ENCODE measurements around the gene ZNF124. TPM values are rescaled to one million over a fixed set of nuclear protein-coding genes. Genes with fewer than 3 reads are reported as not detected.

ZNF124 gene
- total and polyA plus RNA-seq, 2 of the 8 experiments (the other 6 are each of a cell fraction or from before 2014, with no cell fraction given) = 4.6 to 39.9 TPM

DNA sequence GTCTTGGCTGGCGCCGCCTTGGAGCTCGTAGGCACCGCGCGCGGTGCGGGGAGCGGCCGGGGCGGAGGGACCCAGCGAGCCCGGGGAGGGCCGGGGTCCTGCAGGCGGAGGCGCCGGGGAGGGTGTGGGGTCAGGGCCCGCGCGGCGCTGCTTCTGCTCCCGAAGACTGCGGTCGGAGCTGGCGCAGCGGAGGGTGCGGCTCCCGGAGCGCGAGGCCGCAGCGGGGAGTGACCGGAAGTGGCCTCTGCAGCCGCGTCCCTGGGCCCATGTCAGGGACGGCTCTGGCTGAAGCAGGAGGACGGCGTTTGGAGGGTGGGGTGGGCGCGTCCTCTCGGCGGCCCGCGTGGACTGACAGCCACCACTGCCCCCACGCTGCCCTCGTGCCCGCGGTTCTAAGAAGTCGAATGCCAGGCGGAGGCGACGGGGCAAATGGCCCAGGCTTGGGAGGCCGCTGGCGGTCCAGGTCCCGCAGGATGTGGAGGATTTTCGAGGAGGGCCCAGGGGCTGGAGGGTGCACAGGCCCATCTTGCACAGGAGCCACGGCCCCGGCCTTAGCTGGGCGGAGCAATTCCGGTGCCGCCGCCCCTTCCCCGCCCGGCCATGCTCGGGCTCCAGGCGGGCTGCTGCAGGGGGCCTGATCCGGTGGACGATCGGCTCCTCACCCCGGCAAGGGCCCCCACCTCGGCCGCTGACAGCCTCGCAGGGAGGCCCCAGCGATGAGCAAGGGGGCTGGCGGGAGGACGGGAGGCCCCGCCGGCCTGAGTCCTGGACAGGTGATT lies 59.9 kb downstream of the ZNF124 start:
- Histone ChIP-seq H4K8ac (ENCODE audit: extremely low read depth, insufficient read depth, low read length) (peak overlapping the region; percentile 92), H2AK5ac (ENCODE audit: low read depth, low read length) (no peak overlapping the region), H3K4ac (replicated peaks; ENCODE audit: insufficient read length, low read depth, low read length) (no peak overlapping the region), H2AFZ (ENCODE audit: low read length) (peak overlapping the region; percentile 69; the same call in 1 of the 2 replicates), H2BK120ac (replicated peaks; ENCODE audit: low read depth, low read length) (no peak overlapping the region), H3K4me3 (ENCODE audit: extremely low read depth in 1 of 4, insufficient read depth in 2 of 4, low read depth in 3 of 4, low read length in 4 of 4) (peak overlapping the region; percentile 40 to 73 (median 56)), H3K18ac (ENCODE audit: extremely low read depth, low read length) (no peak overlapping the region; the same call in 1 of the 2 replicates), H2BK15ac (ENCODE audit: low read length) (no peak overlapping the region; the same call in 1 of the 2 replicates), H3K27me3 (replicated peaks in 1 of 4; ENCODE audit: control insufficient read depth in 3 of 4, extremely low read depth in 1 of 4, insufficient read depth in 3 of 4, low read length in 3 of 4) (peaks cover 2 to 32% (median 15%) of the 10 kb centered on the region in 4 experiments), H4K91ac (replicated peaks; ENCODE audit: insufficient read length, low read length) (peak overlapping the region; percentile 65), H3K56ac (replicated peaks; ENCODE audit: insufficient read length, low read depth, low read length) (no peak overlapping the region), H2BK12ac (ENCODE audit: low read depth, low read length) (no peak overlapping the region), H3K4me2 (ENCODE audit: insufficient read depth in 1 of 2, low read depth in 2 of 2, low read length in 2 of 2) (peak overlapping the region; percentile 47 to 94), H3K14ac (ENCODE audit: insufficient read length) (no peak overlapping the region), H4K20me1 (replicated peaks in 1 of 2; ENCODE audit: control insufficient read depth in 1 of 2, insufficient read depth in 2 of 2, low read length in 2 of 2) (peaks cover 0 to 3% of the 10 kb centered on the region in 2 experiments), H3K36me3 (ENCODE audit: control insufficient read depth in 2 of 4, insufficient read depth in 4 of 4, low read length in 3 of 4) (no peaks in the 10 kb centered on the region), H4K5ac (ENCODE audit: insufficient read length, low read depth, low read length) (no peak overlapping the region), H2BK20ac (ENCODE audit: low read length) (no peak overlapping the region), H2BK5ac (ENCODE audit: low read depth, low read length) (no peak overlapping the region), H3K27ac (ENCODE audit: low read depth, low read length) (no peak overlapping the region), H3K23ac (ENCODE audit: insufficient read length) (no peak overlapping the region), H3K79me2 (ENCODE audit: control insufficient read depth in 1 of 2, insufficient read depth in 2 of 2, low read length in 2 of 2) (no peaks in the 10 kb centered on the region), H3K4me1 (replicated peaks in 1 of 4; ENCODE audit: control insufficient read depth in 3 of 4, insufficient read depth in 4 of 4, low read length in 3 of 4) (peaks cover 0 to 4% (median 1%) of the 10 kb centered on the region in 4 experiments; a peak in 4 of 7 replicates), H3K79me1 (ENCODE audit: low read depth, low read length) (no peaks in the 10 kb centered on the region), H3K23me2 (ENCODE audit: low read depth, low read length) (peaks cover 16% of the 10 kb centered on the region; the same call in 1 of the 2 replicates), H3K9ac (replicated peaks in 1 of 4; ENCODE audit: extremely low read depth in 1 of 4, low read depth in 3 of 4, low read length in 3 of 4) (no peak overlapping the region; a peak in 1 of 7 replicates), H3K9me3 (ENCODE audit: insufficient read depth in 2 of 2, low read depth in 1 of 2, low read length in 1 of 2) (no peaks in the 10 kb centered on the region)
- DNase-seq (ENCODE audit: low read depth in 1 of 2, low spot score in 2 of 2) (peak in 1 of 2 experiments; percentile 68), FAIRE-seq (no peak)
- POLR2A ChIA-PET (ENCODE audit: partially characterized antibody) = interaction anchor here (0.7 to 1.5 kb wide), 3 partner anchors 34 to 181 kb away, joined by 3 to 4 read pairs (median 4); partner anchors contain the start of gene ZNF670
- WGBS, 2 experiments (ENCODE audit: extremely low coverage in 1 of 2, insufficient coverage in 1 of 2, insufficient read length in 1 of 2, insufficient replicate concordance in 2 of 2, low coverage in 1 of 2, low lambda C conversion rate in 2 of 2, missing lambda C conversion rate in 1 of 2) = 3% methylated on average over 39 of the region's 78 CpGs; no CpG with 5 or more reads in 1 of the 2 experiments
- TF ChIP-seq PHF8 (conservative IDR thresholded peaks at IDR 0.05; ENCODE audit: low read depth, low read length) = peak; percentile 33
- TF ChIP-seq SUZ12 (IDR thresholded peaks at IDR 0.05; ENCODE audit: low read length) = peak; percentile 41
- TF ChIP-seq, protein P1, sequence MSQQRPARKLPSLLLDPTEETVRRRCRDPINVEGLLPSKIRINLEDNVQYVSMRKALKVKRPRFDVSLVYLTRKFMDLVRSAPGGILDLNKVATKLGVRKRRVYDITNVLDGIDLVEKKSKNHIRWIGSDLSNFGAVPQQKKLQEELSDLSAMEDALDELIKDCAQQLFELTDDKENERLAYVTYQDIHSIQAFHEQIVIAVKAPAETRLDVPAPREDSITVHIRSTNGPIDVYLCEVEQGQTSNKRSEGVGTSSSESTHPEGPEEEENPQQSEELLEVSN (IDR thresholded peaks at IDR 0.05) = peak; percentile 38; the same call in 1 of the 2 replicates
- peak; percentile 55 for TF ChIP-seq ASH2L (IDR thresholded peaks at IDR 0.05; ENCODE audit: low read length)
- peak; percentile 85 for TF ChIP-seq KDM4A (IDR thresholded peaks at IDR 0.05; ENCODE audit: low read depth, low read length, severe bottlenecking)
- no peak for TF ChIP-seq BACH1 (IDR thresholded peaks at IDR 0.05; ENCODE audit: low read length)
- TF ChIP-seq GABPA (IDR thresholded peaks at IDR 0.05; ENCODE audit: borderline replicate concordance, insufficient read depth, low read length) = no peak
- CTCF ChIA-PET (ENCODE audit: partially characterized antibody) = interaction anchor here (1.3 kb wide), 1 partner anchor 8 kb away, joined by 5 read pairs; no protein-coding TSS in a partner anchor
